ENCODE results near the gene CD44. TPM values are rescaled to one million over a fixed set of nuclear protein-coding genes. Genes with fewer than 3 reads are reported as not detected.

Gene CD44
- total and polyA plus RNA-seq, 10 of the 15 experiments (the other 5 are each of a cell fraction or from before 2014, with no cell fraction given), result 57.1 to 293 (median 120) TPM

GRCh38 chr11:35260342-35260985 is 121.5 kb downstream of the CD44 start (continued):
- TF ChIP-seq IRF3 (IDR thresholded peaks at IDR 0.05) (no peak), EED (IDR thresholded peaks at IDR 0.05; ENCODE audit: low read depth) (no peak), IKZF2 (IDR thresholded peaks at IDR 0.05) (no peak), ATF3 (IDR thresholded peaks at IDR 0.05; ENCODE audit: borderline replicate concordance, extremely low read depth, low read depth, low read length) (no peak)

GRCh38 chr11:35261197-35261596 is 122.2 kb downstream of the CD44 start:
- in situ Hi-C loops (cut with MboI), result no loop called here
- CTCF ChIA-PET, result interaction anchor here (0.9 to 2.4 kb wide), 7 partner anchors 45 to 335 kb away, joined by 3 to 10 read pairs (median 3); no protein-coding TSS in a partner anchor
- no peak for FAIRE-seq

More at GRCh38 chr11:35261197-35261596, 122.2 kb downstream of the CD44 start:
- no TSS peak for BruUV-seq (replicated peaks)
- intact Hi-C loops (cut with micrococcal nuclease; ENCODE audit: unreplicated experiment), result no loop called here
- DNase-seq (ENCODE audit: low read depth, low spot score) (no peak), ATAC-seq (no peak)
- Histone ChIP-seq H3K4me3 (no peak overlapping the region), H3K9me3 (replicated peaks; ENCODE audit: control insufficient read depth, insufficient read depth, low read length) (no peaks in the 10 kb centered on the region), H3K27me3 (replicated peaks in 1 of 2; ENCODE audit: control insufficient read depth in 2 of 2, insufficient read depth in 2 of 2, low read length in 1 of 2) (no peaks in the 10 kb centered on the region), H3K79me2 (ENCODE audit: control insufficient read depth, insufficient read depth, low read length) (no peaks in the 10 kb centered on the region), H4K20me1 (ENCODE audit: control insufficient read depth, insufficient read depth) (no peaks in the 10 kb centered on the region), H3K9ac (ENCODE audit: control insufficient read depth, insufficient read depth, low read length) (no peak overlapping the region), H3K36me3 (ENCODE audit: control insufficient read depth in 2 of 2, insufficient read depth in 2 of 2, low read length in 1 of 2) (no peaks in the 10 kb centered on the region), H3K4me1 (ENCODE audit: control insufficient read depth, insufficient read depth, low read length) (peaks cover 11% of the 10 kb centered on the region), H3K27ac (ENCODE audit: control insufficient read depth, insufficient read depth) (no peak overlapping the region), H3K4me2 (ENCODE audit: control insufficient read depth, insufficient read depth) (no peak overlapping the region), H2AFZ (ENCODE audit: control insufficient read depth, low read depth, low read length) (no peak overlapping the region)
- WGBS (ENCODE audit: insufficient coverage, insufficient replicate concordance, low lambda C conversion rate, missing lambda C conversion rate), result 100% methylated on average over 1 of the region's 1 CpG
- ChIA-PET RAD21 (ENCODE audit: unreplicated experiment) (interaction anchor here (0.8 to 1.6 kb wide), 5 partner anchors 19 to 74 kb away, joined by 3 to 4 read pairs (median 3); no protein-coding TSS in a partner anchor), SMC1A (ENCODE audit: uncharacterized antibody, unreplicated experiment) (interaction anchor here (0.6 to 1.9 kb wide), 11 partner anchors 19 to 808 kb away, joined by 3 to 11 read pairs (median 4); no protein-coding TSS in a partner anchor), POLR2A (no interaction called here)
- TF ChIP-seq RAD21 (IDR thresholded peaks at IDR 0.05; ENCODE audit: insufficient read depth, low read depth, low read length) (peak; percentile 47), DPF2 (IDR thresholded peaks at IDR 0.05) (no peak)

All from GM12878 (cell line).